DMS 273 (cell line): ENCODE measurements around the gene CYP2C9.

Experiments
- DNase-seq: peaks from one replicate; lab custom pipeline; 2025; ENCODE audit not compliant: unreplicated experiment; lab: John Stamatoyannopoulos, UW

The CYP2C9 gene

GRCh38 chr10:95035332-95036295, 97.2 kb downstream of the CYP2C9 start:
- DNase-seq: no peak

DNA sequence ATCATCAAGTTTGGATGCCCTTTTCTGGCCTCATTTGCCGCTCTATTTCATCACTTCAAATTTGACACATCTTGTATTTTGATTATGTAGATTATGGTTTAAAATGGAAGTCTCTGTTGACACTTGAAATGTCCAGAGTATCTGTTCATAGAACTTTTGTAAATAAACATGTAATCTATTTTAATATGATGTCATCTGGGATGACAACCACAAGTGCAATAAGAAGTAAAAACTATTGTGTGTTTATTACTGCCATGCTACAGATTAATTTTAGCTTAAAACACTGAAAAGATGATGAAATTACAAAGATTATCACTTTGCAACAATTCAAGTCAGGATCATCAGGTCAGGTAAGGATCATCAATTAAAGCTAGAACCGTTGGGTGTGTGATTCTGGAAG, 100.8 kb downstream of the CYP2C9 start:
- no peak for DNase-seq
